ENCODE measurements around the gene OPN3. TPM values are rescaled to one million over a fixed set of nuclear protein-coding genes. Genes with fewer than 3 reads are reported as not detected.

OPN3 gene
- total and polyA plus RNA-seq, 9 of the 15 experiments (the other 6 are each of a cell fraction or from before 2014, with no cell fraction given), result 4.2 to 34.6 (median 17.0) TPM

GRCh38 chr1:241654019-241654418, 13.8 kb upstream of the OPN3 start (continued):
- TF ChIP-seq ZSCAN32 (CRISPR knock-in tag; IDR thresholded peaks at IDR 0.05) (no peak), PCBP2 (IDR thresholded peaks at IDR 0.05; ENCODE audit: low read depth, low read length, poor library complexity, severe bottlenecking) (no peak), USF2 (CRISPR knock-in tag; IDR thresholded peaks at IDR 0.05) (no peak), MEF2D (tag; conservative IDR thresholded peaks at IDR 0.05; ENCODE audit: low read depth) (0 out of 2 replicates have a peak, but pooled peaks have one; percentile 24), STAT5A (IDR thresholded peaks at IDR 0.05; ENCODE audit: borderline replicate concordance, low read length) (peak; percentile 35; the same call in 1 of the 2 replicates), CBFA2T3 (IDR thresholded peaks at IDR 0.05) (peak; percentile 77), NFATC3 (IDR thresholded peaks at IDR 0.05) (no peak), HOMEZ (CRISPR knock-in tag; IDR thresholded peaks at IDR 0.05) (no peak), PML (IDR thresholded peaks at IDR 0.05; ENCODE audit: low read length) (no peak), CUX1 (CRISPR knock-in tag; IDR thresholded peaks at IDR 0.05) (no peak), TEAD4 (IDR thresholded peaks at IDR 0.05; ENCODE audit: low read length) (peak; percentile 9; the same call in 1 of the 2 replicates), TEAD4 (CRISPR knock-in tag; IDR thresholded peaks at IDR 0.05; ENCODE audit: borderline replicate concordance) (no peak), ARID1B (IDR thresholded peaks at IDR 0.05) (peak; percentile 68), SMAD1 (IDR thresholded peaks at IDR 0.05; ENCODE audit: low read depth, low read length, partially characterized antibody) (no peak), IRF1 (CRISPR knock-in tag; IDR thresholded peaks at IDR 0.05; ENCODE audit: borderline replicate concordance) (no peak), LEF1 (IDR thresholded peaks at IDR 0.05) (peak; percentile 55; the same call in 1 of the 2 replicates), RBM14 (IDR thresholded peaks at IDR 0.05; ENCODE audit: borderline replicate concordance, insufficient read depth, low read depth, low read length) (no peak), FOXJ3 (CRISPR knock-in tag; IDR thresholded peaks at IDR 0.05) (no peak), ZNF197 (CRISPR knock-in tag; IDR thresholded peaks at IDR 0.05; ENCODE audit: low read depth) (no peak)
